ENCODE results near the gene SENP6. TPM values are rescaled to one million over a fixed set of nuclear protein-coding genes. Genes with fewer than 3 reads are reported as not detected.

Gene SENP6
- total and polyA plus RNA-seq, 12 donors, result 43.0 to 98.5 (median 76.6) TPM

GRCh38 chr6:75735491-75736186 is 134.0 kb downstream of the SENP6 start:
- 46 to 71% (median 61%) methylated on average over 1 of the region's 1 CpG for WGBS, 4 donors
- intact Hi-C loops (cut with DNase I), result no loop called here
- TF ChIP-seq POLR2A (IDR thresholded peaks at IDR 0.05) (no peak), CTCF (IDR thresholded peaks at IDR 0.05) (no peak)
- no peaks in the 10 kb centered on the region for H3K9me3 ChIP-seq (replicated peaks in 1 of 3)
- no peaks in the 10 kb centered on the region for H3K27me3 ChIP-seq
- H3K27ac ChIP-seq, result no peak overlapping the region
- no peaks in the 10 kb centered on the region for H3K36me3 ChIP-seq (replicated peaks in 1 of 2)
- H3K4me3 ChIP-seq, result no peak overlapping the region
- no peaks in the 10 kb centered on the region for H3K4me1 ChIP-seq (replicated peaks in 1 of 2)
- DNase-seq, result no peak

- DNase-seq, result no peak
- intact Hi-C loops (cut with DNase I), result no loop called here
- no peaks in the 10 kb centered on the region for H3K36me3 ChIP-seq (replicated peaks in 1 of 2)
- no peak overlapping the region for H3K27ac ChIP-seq
- no peaks in the 10 kb centered on the region for H3K4me1 ChIP-seq (replicated peaks in 1 of 2)
- H3K27me3 ChIP-seq, result no peaks in the 10 kb centered on the region
- no peaks in the 10 kb centered on the region for H3K9me3 ChIP-seq (replicated peaks in 1 of 3)
- 63 to 85% (median 73%) methylated on average over 4 of the region's 4 CpGs for WGBS, 4 donors
- no peak overlapping the region for H3K4me3 ChIP-seq
- TF ChIP-seq CTCF (IDR thresholded peaks at IDR 0.05) (no peak), POLR2A (IDR thresholded peaks at IDR 0.05) (no peak)
Observed at GRCh38 chr6:75743971-75744370, 142.3 kb downstream of the SENP6 start.

- H3K9me3 ChIP-seq (replicated peaks in 1 of 3), result no peaks in the 10 kb centered on the region
- DNase-seq, result no peak
- H3K36me3 ChIP-seq (replicated peaks in 1 of 2), result no peaks in the 10 kb centered on the region
- no peak overlapping the region for H3K27ac ChIP-seq
- intact Hi-C loops (cut with DNase I), result loop anchor here in 1 of 2 donors (5.0 kb wide), 1 partner anchor 103 kb away; no protein-coding TSS in a partner anchor
- TF ChIP-seq CTCF (IDR thresholded peaks at IDR 0.05) (no peak), POLR2A (IDR thresholded peaks at IDR 0.05) (no peak)
- peaks cover 0 to 5% of the 10 kb centered on the region in 2 donors for H3K4me1 ChIP-seq (replicated peaks in 1 of 2)
- no peak overlapping the region for H3K4me3 ChIP-seq
- 82 to 93% (median 87%) methylated on average over 3 of the region's 3 CpGs for WGBS, 4 donors
- H3K27me3 ChIP-seq, result no peaks in the 10 kb centered on the region
Observed at GRCh38 chr6:75745404-75745803, 143.7 kb downstream of the SENP6 start.

- Histone ChIP-seq H3K36me3 (replicated peaks in 1 of 2) (no peaks in the 10 kb centered on the region), H3K4me1 (replicated peaks in 1 of 2) (peaks cover 0 to 12% of the 10 kb centered on the region in 2 donors), H3K9me3 (replicated peaks in 1 of 3) (no peaks in the 10 kb centered on the region), H3K4me3 (no peak overlapping the region), H3K27me3 (no peaks in the 10 kb centered on the region), H3K27ac (no peak overlapping the region)
- DNase-seq, result no peak
- intact Hi-C loops (cut with DNase I), result loop anchor here in 1 of 2 donors (5.0 kb wide), 1 partner anchor 104 kb away; no protein-coding TSS in a partner anchor
- WGBS, 4 donors, result 4 to 11% (median 8%) methylated on average over 2 of the region's 2 CpGs
- TF ChIP-seq CTCF (IDR thresholded peaks at IDR 0.05) (no peak), POLR2A (IDR thresholded peaks at IDR 0.05) (no peak)
Observed at GRCh38 chr6:75746221-75746620, 144.5 kb downstream of the SENP6 start.
